Measurements from ENCODE around the gene AKT3.

AKT3 gene

GRCh38 chr1:243850202-243850451, at the start of gene AKT3:
Gene AKT3 (minus strand): TSS chr1:243850243. CDS start chr1:243843170, 7,073 bp downstream.
- peaks cover 12% of the 10 kb centered on the region for H3F3A ChIP-seq (ENCODE audit: insufficient read depth, low read length)
- peak within 1 kb of the TSS; percentile 69 for H2AFZ ChIP-seq (ENCODE audit: low read length)
- H3K4me3 ChIP-seq (ENCODE audit: low read length) = peak within 1 kb of the TSS; percentile 74
- DNase-seq = peak; percentile 83
- H3K27ac ChIP-seq (ENCODE audit: low read length) = peak within 1 kb of the TSS; percentile 69; the same call in 1 of the 2 replicates
- H3K36me3 ChIP-seq (replicated peaks; ENCODE audit: insufficient read depth, low read length) = no peaks in the 10 kb centered on the region
- H3K27me3 ChIP-seq (replicated peaks; ENCODE audit: insufficient read depth, low read length) = peaks cover 11% of the 10 kb centered on the region; the same call in 1 of the 2 replicates
- peaks cover 15% of the 10 kb centered on the region for H3K4me1 ChIP-seq (ENCODE audit: low read length)
- H3K79me2 ChIP-seq (ENCODE audit: low read length) = no peaks in the 10 kb centered on the region; the same call in 1 of the 2 replicates
- H3K9me2 ChIP-seq (replicated peaks; ENCODE audit: insufficient read depth, low read length) = no peaks in the 10 kb centered on the region
- TF ChIP-seq EZH2phosphoT487 (IDR thresholded peaks at IDR 0.05; ENCODE audit: low read length) (no peak), EZH2 (optimal IDR thresholded peaks at IDR 0.05; ENCODE audit: low read depth, low read length) (no peak), CTCF (IDR thresholded peaks at IDR 0.05; ENCODE audit: low read length) (no peak)
- H3K9ac ChIP-seq (ENCODE audit: low read length) = peak within 1 kb of the TSS; percentile 83
- H4K20me1 ChIP-seq (ENCODE audit: insufficient read depth, low read length) = no peaks in the 10 kb centered on the region
- H3K9me3 ChIP-seq (replicated peaks; ENCODE audit: insufficient read depth, low read length) = no peaks in the 10 kb centered on the region
- H3K4me2 ChIP-seq (ENCODE audit: low read depth, low read length) = peak within 1 kb of the TSS; percentile 87

- Histone ChIP-seq H3K9ac (ENCODE audit: low read length) (no peak overlapping the region), H4K20me1 (ENCODE audit: insufficient read depth, low read length) (no peaks in the 10 kb centered on the region), H3K36me3 (replicated peaks; ENCODE audit: insufficient read depth, low read length) (no peaks in the 10 kb centered on the region), H3K27me3 (replicated peaks; ENCODE audit: insufficient read depth, low read length) (no peaks in the 10 kb centered on the region), H3K9me3 (replicated peaks; ENCODE audit: insufficient read depth, low read length) (no peaks in the 10 kb centered on the region), H2AFZ (ENCODE audit: low read length) (no peak overlapping the region), H3K79me2 (ENCODE audit: low read length) (no peaks in the 10 kb centered on the region), H3K4me2 (ENCODE audit: low read depth, low read length) (no peak overlapping the region), H3K4me3 (ENCODE audit: low read length) (no peak overlapping the region), H3K9me2 (replicated peaks; ENCODE audit: insufficient read depth, low read length) (no peaks in the 10 kb centered on the region), H3F3A (ENCODE audit: insufficient read depth, low read length) (no peaks in the 10 kb centered on the region), H3K4me1 (ENCODE audit: low read length) (peaks cover 9% of the 10 kb centered on the region), H3K27ac (ENCODE audit: low read length) (no peak overlapping the region)
- TF ChIP-seq EZH2 (optimal IDR thresholded peaks at IDR 0.05; ENCODE audit: low read depth, low read length) (no peak), EZH2phosphoT487 (IDR thresholded peaks at IDR 0.05; ENCODE audit: low read length) (no peak), CTCF (IDR thresholded peaks at IDR 0.05; ENCODE audit: low read length) (no peak)
- DNase-seq = no peak
These were observed 48.2 kb upstream of the AKT3 start for GRCh38 chr1:243898278-243898677.

- Histone ChIP-seq H3K27ac (ENCODE audit: low read length) (no peak overlapping the region), H3K79me2 (ENCODE audit: low read length) (no peaks in the 10 kb centered on the region), H3K36me3 (replicated peaks; ENCODE audit: insufficient read depth, low read length) (no peaks in the 10 kb centered on the region), H3F3A (ENCODE audit: insufficient read depth, low read length) (no peaks in the 10 kb centered on the region), H3K9me2 (replicated peaks; ENCODE audit: insufficient read depth, low read length) (no peaks in the 10 kb centered on the region), H3K4me1 (ENCODE audit: low read length) (peaks cover 9% of the 10 kb centered on the region), H3K27me3 (replicated peaks; ENCODE audit: insufficient read depth, low read length) (no peaks in the 10 kb centered on the region), H3K4me3 (ENCODE audit: low read length) (no peak overlapping the region), H2AFZ (ENCODE audit: low read length) (no peak overlapping the region), H3K9me3 (replicated peaks; ENCODE audit: insufficient read depth, low read length) (no peaks in the 10 kb centered on the region), H4K20me1 (ENCODE audit: insufficient read depth, low read length) (no peaks in the 10 kb centered on the region), H3K4me2 (ENCODE audit: low read depth, low read length) (no peak overlapping the region), H3K9ac (ENCODE audit: low read length) (no peak overlapping the region)
- DNase-seq = no peak
- TF ChIP-seq CTCF (IDR thresholded peaks at IDR 0.05; ENCODE audit: low read length) (no peak), EZH2 (optimal IDR thresholded peaks at IDR 0.05; ENCODE audit: low read depth, low read length) (no peak), EZH2phosphoT487 (IDR thresholded peaks at IDR 0.05; ENCODE audit: low read length) (no peak)
These were observed 46.3 kb upstream of the AKT3 start for GRCh38 chr1:243896313-243896712.

All from MM.1S (cell line).